Left ventricle myocardium superior (tissue), 1 donor: Measurements from ENCODE around the gene ASIC4. TPM values are rescaled to one million over a fixed set of nuclear protein-coding genes. Genes with fewer than 3 reads are reported as not detected.
A peak's percentile ranks its signal among the peaks of the same experiment; 100 is the strongest.

Source experiments
- ATAC-seq: fragments of 200-7000 bp; cut with Tn5 transposase; one replicate; pipeline ENCODE4 v1.9.1; 2020; ENCODE audit warnings: mild to moderate bottlenecking, moderate library complexity
- DNase-seq: peaks from one replicate; pipeline ENCODE4 v3.0.0-alpha.2; 2020
- intact Hi-C: fragments of 100-400 bp; cut with micrococcal nuclease; formaldehyde crosslinking; loops from one replicate; pipeline ENCODE4 v1.11.0; 2022
- long read RNA-seq: library from polyadenylated mRNA; unstranded; transcript quantifications from one replicate; pipeline ENCODE4 v2.0.0, GENCODE V29; 2021
- total RNA-seq: library from RNA; stranded (reverse); fragmentation: NEBNext Ultra II Directional; extraction: Animal tissue kit (Norgen Biotek cat#: 25700); gene quantifications from one replicate; pipeline ENCODE4 v1.2.1, GENCODE V29; 2021
- donor health status: DM: no; HTN: yes; CAD: no; lungs with severe emphysema.

The ASIC4 gene
- total RNA-seq: not detected
- long read RNA-seq: 0 reads

DNA sequence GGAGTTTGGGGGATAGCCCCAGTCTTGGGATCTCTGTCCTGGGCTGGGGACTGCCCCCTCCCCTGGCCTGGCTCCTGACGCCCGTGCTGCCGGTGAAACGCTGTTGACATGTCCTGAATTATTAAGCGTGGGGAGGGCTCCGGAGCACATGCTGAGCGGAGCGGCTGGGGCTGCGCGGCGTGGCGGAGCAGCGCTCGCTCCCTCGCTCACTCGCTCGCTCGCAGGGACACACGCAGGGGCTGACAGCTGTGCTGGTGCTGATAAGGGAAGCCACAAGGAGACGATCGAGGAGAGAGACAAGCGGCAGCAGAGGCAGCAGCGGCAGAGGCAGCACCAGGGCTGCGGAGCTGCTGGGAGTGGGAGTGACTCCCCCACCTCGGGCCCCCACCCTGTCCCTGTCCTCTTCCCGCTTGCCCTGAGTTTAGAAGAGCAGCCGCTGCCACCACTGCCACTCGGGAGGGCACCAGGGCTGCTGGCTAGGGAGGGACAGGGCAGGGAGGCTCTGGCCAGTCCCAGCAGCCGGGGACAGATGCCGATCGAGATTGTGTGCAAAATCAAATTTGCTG lies at the start of gene ASIC4:
ASIC4 (plus strand) TSS at position 287 of the 566 bp plus-strand sequence; CDS start at position 530, 243 bp downstream.
- ATAC-seq: peak; percentile 32

DNA sequence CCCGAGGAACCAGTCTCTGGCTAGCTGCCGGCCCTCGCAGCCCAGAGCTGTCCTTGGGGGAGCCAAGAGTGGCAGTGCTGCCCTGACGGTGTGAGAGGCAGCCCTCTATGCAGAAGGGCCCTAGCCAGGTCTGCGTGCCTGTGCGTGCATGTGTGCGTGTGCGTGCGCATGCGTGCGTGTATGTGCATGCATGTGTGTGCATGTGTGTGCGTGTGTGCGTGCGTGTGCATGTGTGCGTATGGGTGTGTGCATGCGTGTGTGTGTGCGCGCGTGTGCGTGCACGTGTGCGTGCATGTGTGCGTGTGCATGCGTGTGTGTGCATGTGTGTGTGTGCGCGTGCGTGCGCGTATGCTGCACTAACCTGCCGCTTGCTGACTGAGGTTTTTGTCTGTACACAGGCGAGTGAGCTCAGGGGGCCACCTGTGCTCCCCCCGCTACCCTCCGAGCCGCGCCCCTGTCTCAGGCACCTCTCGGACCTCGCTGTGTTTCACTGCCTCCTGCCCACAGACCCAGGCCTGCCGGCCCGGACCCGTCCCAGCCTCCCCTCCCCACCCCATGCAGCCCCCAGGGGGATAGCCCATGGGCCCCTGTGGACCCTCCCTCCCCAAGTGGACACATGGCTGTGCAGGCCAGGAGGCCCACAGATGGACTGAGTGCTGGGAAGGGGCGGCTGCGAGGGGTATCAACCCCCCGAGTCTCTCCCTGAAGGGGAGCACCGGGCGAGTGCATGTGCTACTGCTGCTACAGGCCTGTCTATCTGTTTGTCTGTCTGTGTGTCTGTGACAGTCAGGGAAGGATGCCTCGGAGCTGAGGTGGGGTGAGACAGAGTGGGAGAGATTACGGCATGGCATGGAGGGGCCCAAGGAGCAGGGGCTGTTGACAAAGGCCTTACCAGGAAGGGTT lies 48.4 kb upstream of the ASIC4 start:
- peak; percentile 32 for DNase-seq
- intact Hi-C loops: loop anchor here (10.0 kb wide), 1 partner anchor 69 kb away; no protein-coding TSS in a partner anchor

More for the DNA sequence above, at the start of gene ASIC4:
- intact Hi-C loops: no loop called here
- DNase-seq: no peak

DNA sequence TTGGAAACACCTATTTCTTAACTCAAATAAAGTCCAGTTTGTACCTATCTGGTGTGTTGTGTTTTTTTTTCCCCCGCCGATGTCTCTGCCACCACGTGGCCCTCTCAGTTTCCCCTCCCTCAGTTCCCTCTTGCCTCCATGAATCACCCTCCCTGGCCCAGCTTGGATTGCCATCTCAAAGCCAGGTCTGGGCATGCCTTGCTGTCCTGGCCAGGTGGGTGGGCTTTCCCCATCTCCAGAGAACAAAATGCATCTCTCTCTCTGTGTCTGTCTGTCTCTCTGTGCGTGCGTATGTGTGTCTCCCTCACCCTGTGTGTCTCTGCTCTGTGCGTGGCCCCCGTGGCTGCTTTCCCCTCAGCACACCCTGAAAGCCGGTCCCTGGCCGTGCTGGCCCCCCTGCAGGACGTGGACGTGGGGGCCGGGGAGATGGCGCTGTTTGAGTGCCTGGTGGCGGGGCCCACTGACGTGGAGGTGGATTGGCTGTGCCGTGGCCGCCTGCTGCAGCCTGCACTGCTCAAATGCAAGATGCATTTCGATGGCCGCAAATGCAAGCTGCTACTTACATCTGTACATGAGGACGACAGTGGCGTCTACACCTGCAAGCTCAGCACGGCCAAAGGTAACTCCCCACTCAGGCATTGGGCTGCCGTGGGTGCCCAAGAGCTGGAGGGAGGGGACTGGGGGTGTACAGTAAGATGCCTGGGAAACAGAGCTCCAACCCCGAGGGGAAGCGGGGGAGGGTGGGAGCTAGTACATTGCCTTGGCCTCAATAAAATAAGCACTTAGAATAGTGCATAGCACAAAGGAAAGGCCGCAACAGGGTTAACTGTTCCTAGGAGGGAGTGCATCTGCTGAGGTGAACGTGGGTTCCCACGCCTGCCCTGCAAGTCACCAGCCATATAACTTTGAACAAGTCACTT lies 47.2 kb upstream of the ASIC4 start:
- peak; percentile 23 for DNase-seq
- intact Hi-C loops: loop anchor here (10.0 kb wide), 1 partner anchor 68 kb away; no protein-coding TSS in a partner anchor
- no peak for ATAC-seq

More for the DNA sequence above, 48.4 kb upstream of the ASIC4 start:
- no peak for ATAC-seq

DNA sequence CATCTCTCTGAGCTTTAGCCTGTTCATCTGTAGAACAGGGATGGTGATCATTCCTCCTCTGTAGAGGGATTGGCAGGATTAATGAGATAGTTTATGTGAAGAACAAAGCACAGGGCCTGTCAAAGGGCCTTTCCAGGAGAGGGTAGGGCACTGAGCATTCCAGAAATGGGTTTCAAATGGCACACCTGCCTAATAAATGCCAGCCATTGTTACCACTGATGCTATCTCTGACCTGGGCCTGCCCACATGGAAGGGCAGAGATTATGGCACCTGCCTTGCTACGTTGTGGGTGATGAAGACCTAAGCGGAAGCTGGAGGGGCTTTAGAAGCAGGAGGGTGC lies 46.6 kb upstream of the ASIC4 start:
- no peak for ATAC-seq
- DNase-seq: no peak
- intact Hi-C loops: loop anchor here (10.0 kb wide), 1 partner anchor 67 kb away; no protein-coding TSS in a partner anchor

DNA sequence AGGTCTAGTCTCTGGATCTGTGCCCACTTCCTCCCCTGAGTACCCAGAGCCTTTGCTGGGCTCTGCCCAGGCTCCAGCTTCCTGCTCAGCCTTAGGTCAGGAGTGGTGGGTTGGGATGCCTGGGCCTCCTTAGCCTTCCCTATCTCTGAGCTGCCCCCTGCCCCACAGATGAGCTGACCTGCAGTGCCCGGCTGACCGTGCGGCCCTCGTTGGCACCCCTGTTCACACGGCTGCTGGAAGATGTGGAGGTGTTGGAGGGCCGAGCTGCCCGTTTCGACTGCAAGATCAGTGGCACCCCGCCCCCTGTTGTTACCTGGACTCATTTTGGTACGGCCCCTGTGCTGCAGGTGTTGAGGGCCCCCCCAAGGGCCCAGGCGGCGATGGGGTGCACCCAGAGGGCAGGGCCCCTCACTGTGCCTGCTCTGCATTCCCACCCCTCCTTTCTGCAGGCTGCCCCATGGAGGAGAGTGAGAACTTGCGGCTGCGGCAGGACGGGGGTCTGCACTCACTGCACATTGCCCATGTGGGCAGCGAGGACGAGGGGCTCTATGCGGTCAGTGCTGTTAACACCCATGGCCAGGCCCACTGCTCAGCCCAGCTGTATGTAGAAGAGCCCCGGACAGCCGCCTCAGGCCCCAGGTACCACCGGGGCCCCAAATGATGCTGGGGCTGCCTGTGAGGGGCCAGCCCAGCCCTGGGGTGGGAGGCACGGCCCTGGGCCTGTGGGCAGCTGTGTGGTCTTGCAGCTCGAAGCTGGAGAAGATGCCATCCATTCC lies 45.7 kb upstream of the ASIC4 start:
- no peak for ATAC-seq
- DNase-seq: no peak
- intact Hi-C loops: loop anchor here (10.0 kb wide), 1 partner anchor 66 kb away; no protein-coding TSS in a partner anchor

DNA sequence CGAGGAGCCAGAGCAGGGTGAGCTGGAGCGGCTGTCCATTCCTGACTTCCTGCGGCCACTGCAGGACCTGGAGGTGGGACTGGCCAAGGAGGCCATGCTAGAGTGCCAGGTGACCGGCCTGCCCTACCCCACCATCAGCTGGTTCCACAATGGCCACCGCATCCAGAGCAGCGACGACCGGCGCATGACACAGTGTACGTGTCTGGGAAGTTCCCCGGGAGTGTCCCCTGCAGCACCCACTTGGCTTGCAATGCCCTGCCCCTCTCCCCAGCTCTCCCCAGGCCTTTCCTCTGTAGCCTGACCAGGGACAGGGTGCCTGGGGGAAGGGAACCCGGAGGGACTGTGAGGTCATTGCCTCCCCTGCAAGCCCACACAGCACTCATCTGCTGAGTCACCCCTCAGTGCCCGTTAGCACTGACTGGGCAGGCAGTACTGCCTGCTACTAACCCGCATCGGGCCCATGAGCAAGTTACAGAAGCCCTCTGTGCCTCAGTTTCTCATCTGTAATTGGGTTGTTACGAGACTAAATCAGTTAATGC lies 45.0 kb upstream of the ASIC4 start:
- intact Hi-C loops: loop anchor here (10.0 kb wide), 1 partner anchor 66 kb away; no protein-coding TSS in a partner anchor
- DNase-seq: no peak
- ATAC-seq: peak; percentile 56

GRCh38 chr2:219470429-219470828 lies 43.9 kb upstream of the ASIC4 start:
- peak; percentile 62 for ATAC-seq
- intact Hi-C loops: no loop called here
- no peak for DNase-seq

DNA sequence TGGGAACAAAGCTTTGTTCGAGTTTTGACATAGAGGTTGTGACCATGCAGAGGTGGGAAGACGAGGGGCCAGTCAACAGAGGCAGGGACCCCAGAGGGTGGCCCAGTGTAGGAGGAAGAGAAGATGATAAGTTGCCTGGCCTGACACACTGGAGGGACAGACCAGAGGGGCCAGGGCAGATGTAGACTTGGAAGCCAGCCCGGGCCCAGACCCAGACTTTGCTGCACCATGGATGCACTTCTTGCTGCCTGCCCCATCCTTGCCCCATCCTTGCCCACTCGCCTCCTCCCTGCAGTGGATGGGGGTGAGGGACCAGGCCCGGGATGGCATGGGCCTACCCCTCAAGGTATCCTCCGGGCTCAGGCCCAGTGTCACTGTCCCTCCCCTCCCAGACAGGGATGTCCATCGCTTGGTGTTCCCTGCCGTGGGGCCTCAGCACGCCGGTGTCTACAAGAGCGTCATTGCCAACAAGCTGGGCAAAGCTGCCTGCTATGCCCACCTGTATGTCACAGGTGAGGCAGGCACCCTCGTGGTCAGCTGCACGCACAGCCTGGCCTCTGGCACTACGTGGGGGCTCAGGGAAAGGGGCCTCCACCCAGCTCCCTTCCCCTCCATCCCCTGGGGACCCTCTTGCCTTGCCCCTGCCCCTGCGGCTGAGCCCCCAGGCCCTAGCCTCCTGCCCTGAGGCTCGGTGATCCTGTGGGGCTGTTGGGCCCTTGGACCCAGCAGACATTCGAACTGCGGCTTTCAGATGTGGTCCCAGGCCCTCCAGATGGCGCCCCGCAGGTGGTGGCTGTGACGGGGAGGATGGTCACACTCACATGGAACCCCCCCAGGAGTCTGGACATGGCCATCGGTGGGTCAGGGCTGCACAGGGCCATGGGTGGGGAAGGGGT lies 42.6 kb upstream of the ASIC4 start:
- intact Hi-C loops: no loop called here
- DNase-seq: no peak

DNA sequence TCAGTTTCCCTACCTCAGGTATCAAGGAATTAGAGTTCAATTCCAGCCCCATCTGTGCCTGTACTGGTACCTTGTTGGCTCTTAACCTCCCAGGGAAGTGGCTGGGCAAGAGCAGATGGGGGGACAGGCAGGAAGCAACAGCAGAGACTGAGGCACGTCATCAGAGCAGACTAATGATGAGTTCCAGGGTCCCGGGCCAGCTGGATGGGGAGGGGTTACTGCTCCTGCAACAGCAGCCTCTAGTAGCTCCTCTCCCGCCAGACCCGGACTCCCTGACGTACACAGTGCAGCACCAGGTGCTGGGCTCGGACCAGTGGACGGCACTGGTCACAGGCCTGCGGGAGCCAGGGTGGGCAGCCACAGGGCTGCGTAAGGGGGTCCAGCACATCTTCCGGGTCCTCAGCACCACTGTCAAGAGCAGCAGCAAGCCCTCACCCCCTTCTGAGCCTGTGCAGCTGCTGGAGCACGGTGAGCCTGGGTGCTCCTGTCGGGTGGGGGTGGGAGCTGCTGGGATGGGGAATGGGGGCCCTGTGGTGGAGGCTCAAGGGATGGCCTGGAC lies 41.6 kb upstream of the ASIC4 start:
- intact Hi-C loops: no loop called here
- no peak for ATAC-seq
- DNase-seq: no peak

More for the DNA sequence above, 42.6 kb upstream of the ASIC4 start:
- ATAC-seq: no peak

DNA sequence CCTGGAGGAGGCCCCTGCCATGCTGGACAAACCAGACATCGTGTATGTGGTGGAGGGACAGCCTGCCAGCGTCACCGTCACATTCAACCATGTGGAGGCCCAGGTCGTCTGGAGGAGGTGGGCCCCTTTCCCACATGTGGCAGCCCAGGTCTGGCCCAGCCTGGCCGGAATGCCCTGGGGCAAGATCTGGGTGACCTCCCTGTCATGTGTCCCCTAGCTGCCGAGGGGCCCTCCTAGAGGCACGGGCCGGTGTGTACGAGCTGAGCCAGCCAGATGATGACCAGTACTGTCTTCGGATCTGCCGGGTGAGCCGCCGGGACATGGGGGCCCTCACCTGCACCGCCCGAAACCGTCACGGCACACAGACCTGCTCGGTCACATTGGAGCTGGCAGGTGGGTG lies 40.8 kb upstream of the ASIC4 start:
- DNase-seq: no peak
- no peak for ATAC-seq
- intact Hi-C loops: no loop called here

- no peak for DNase-seq
- intact Hi-C loops: no loop called here
- no peak for ATAC-seq
These were observed 39.8 kb upstream of the ASIC4 start for GRCh38 chr2:219474285-219475060.

- DNase-seq (no peak), ATAC-seq (peak; percentile 42)
- intact Hi-C loops: no loop called here
These were observed 39.0 kb upstream of the ASIC4 start for GRCh38 chr2:219475278-219475677.

DNA sequence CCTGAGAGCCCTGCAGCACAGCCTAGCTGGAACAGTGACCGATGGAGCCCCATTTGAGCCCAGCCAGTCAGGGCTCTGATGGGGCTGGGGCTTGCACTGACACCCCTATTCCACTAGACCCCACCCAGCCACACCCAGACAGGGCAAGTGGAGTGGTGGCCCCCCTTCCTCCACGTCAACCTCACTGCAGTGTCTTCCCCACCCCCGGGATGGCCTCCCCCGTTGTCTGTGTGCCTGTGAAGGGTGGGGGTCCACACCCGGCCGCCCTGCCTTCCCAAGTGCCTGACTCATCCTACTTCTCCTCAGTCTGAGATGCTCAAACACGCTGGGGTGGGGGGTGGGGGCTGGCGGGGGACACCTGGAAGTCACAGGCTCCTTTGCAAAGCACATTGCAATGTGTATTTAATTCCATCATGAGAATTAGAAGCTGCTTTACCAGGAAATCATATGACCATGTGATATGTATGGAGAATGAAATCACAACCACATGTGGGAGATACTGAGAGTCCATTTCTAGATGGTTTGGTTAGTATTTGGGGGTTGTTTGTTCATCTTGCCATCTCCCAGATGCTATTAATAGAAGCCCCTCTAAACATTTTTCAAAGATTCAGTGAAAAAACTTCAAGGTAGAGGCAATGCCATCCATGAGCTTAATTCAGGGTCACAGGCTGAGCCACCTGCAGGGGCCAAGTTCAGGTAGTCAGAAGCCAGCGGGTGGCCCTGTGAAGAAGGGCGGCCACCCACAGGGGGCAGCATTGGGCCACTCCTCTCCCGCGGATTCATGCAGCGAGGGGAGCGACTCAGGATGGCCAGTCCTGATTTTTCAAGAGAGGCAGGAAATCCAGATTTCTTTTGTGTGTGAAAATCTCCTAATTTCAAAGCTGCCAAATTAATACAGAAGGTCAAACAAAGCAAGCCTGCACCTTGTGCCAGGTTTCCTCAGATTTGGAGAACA lies 38.3 kb upstream of the ASIC4 start:
- peak; percentile 68 for ATAC-seq
- DNase-seq: peak; percentile 82
- intact Hi-C loops: no loop called here

DNA sequence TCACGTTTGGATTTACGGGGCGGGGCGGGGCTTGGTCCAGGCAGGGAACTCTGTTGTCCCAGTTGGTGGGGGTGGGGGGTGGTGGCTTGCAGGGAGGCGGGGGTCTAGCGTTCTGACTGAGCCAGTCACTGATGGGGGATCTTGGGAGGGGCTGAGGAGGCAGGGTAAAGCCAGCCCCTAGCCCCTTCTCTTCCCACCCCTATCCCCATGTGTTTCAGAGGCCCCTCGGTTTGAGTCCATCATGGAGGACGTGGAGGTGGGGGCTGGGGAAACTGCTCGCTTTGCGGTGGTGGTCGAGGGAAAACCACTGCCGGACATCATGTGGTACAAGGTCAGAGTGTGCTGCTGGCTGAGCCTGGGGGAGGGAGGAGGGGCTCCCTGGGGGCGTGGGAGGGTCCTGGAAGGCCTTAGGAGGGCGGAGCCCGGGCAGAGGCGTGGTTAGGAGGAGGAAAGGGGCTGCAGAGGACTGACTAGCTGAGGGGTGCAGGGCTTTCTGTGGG lies 37.6 kb upstream of the ASIC4 start:
- DNase-seq (no peak), ATAC-seq (peak; percentile 2)
- intact Hi-C loops: no loop called here

DNA sequence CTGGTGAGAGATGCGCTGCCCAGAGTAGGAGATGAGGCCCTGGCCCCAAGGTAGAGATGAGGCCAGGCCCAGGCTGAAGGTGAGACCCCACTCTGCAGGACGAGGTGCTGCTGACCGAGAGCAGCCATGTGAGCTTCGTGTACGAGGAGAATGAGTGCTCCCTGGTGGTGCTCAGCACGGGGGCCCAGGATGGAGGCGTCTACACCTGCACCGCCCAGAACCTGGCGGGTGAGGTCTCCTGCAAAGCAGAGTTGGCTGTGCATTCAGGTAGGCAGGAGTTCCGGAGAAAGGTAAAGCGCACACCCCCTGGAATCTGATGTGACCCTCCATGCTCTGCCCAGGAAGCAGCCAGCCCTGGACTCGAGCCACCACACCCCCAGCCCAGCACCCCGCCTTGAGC lies 37.1 kb upstream of the ASIC4 start:
- DNase-seq: no peak
- no peak for ATAC-seq
- intact Hi-C loops: no loop called here
